Fibroblast of lung (primary cell): ENCODE data around the gene SCO2.

Source experiments
- CTCF ChIP-seq, 2 donors: IDR thresholded peaks in 1 of 2; conservative IDR thresholded peaks in 1 of 2; 1 replicate in 1 of 2; 2 replicates in 1 of 2; pipeline ENCODE4 v1.5.1; 2011 to 2012; ENCODE audit warnings: low read length in 2 of 2, control low read depth in 1 of 2, inconsistent platforms in 1 of 2, low read depth in 1 of 2, mild to moderate bottlenecking in 1 of 2
- EZH2 ChIP-seq: IDR thresholded peaks from 2 replicates; pipeline ENCODE4 v1.5.1; 2012; ENCODE audit warnings: low read length, control low read depth, mild to moderate bottlenecking; ENCODE audit errors: missing control alignments

- no peak for TF ChIP-seq CTCF (conservative IDR thresholded peaks at IDR 0.05 in 1 of 2, IDR thresholded peaks at IDR 0.05 in 1 of 2; ENCODE audit: low read depth in 1 of 2, low read length in 2 of 2)
- peak; percentile 62 for TF ChIP-seq EZH2
Measured at GRCh38 chr22:50547263-50547985, 22.0 kb upstream of the SCO2 start.
